Skin epidermis (tissue), 12 donors: ENCODE measurements around the gene DCDC2C.

Experiments
- H3K27ac ChIP-seq, 21 experiments: fragments of 200-600 bp; sonication (generic) in 11 of 21; one replicate each; pipeline ENCODE4 v1.5.0; 2020; ENCODE audit warnings: mild to moderate bottlenecking in 3 of 21, inconsistent platforms in 2 of 21, moderate library complexity in 2 of 21
- H3K4me3 ChIP-seq, 7 experiments: fragments of 200-600 bp; sonication (generic) in 2 of 7; one replicate each; pipeline ENCODE4 v1.5.0; 2020; ENCODE audit warnings: inconsistent platforms in 2 of 7, mild to moderate bottlenecking in 2 of 7, moderate library complexity in 1 of 7

DCDC2C gene

GRCh38 chr2:3741396-3741795, 38.0 kb downstream of the DCDC2C start:
- Histone ChIP-seq H3K27ac (no peak overlapping the region), H3K4me3 (no peak overlapping the region)

- H3K4me3 ChIP-seq, result no peak overlapping the region
- H3K27ac ChIP-seq, result no peak overlapping the region
These were observed 38.7 kb downstream of the DCDC2C start for GRCh38 chr2:3741867-3742602.

GRCh38 chr2:3742743-3743508, 39.6 kb downstream of the DCDC2C start:
- Histone ChIP-seq H3K27ac (no peak overlapping the region), H3K4me3 (no peak overlapping the region)

GRCh38 chr2:3743951-3744555, 40.7 kb downstream of the DCDC2C start:
- H3K4me3 ChIP-seq, result no peak overlapping the region
- H3K27ac ChIP-seq, result no peak overlapping the region

GRCh38 chr2:3745920-3746319, 42.5 kb downstream of the DCDC2C start:
- Histone ChIP-seq H3K27ac (no peak overlapping the region), H3K4me3 (no peak overlapping the region)

GRCh38 chr2:3747032-3747654, 43.8 kb downstream of the DCDC2C start:
- H3K4me3 ChIP-seq, result no peak overlapping the region
- no peak overlapping the region for H3K27ac ChIP-seq

GRCh38 chr2:3747826-3748225, 44.5 kb downstream of the DCDC2C start:
- H3K27ac ChIP-seq, result no peak overlapping the region

GRCh38 chr2:3749201-3749600, 45.8 kb downstream of the DCDC2C start:
- H3K4me3 ChIP-seq, result no peak overlapping the region

More at GRCh38 chr2:3747826-3748225, 44.5 kb downstream of the DCDC2C start:
- H3K4me3 ChIP-seq, result no peak overlapping the region

GRCh38 chr2:3751251-3751650, 47.9 kb downstream of the DCDC2C start:
- Histone ChIP-seq H3K27ac (no peak overlapping the region), H3K4me3 (no peak overlapping the region)

More at GRCh38 chr2:3749201-3749600, 45.8 kb downstream of the DCDC2C start:
- H3K27ac ChIP-seq, result no peak overlapping the region

- no peak overlapping the region for H3K27ac ChIP-seq
- no peak overlapping the region for H3K4me3 ChIP-seq
These were observed 48.4 kb downstream of the DCDC2C start for GRCh38 chr2:3751806-3752205.

- H3K27ac ChIP-seq, result no peak overlapping the region
- no peak overlapping the region for H3K4me3 ChIP-seq
These were observed 49.0 kb downstream of the DCDC2C start for GRCh38 chr2:3752376-3752775.

GRCh38 chr2:3753561-3753960, 50.2 kb downstream of the DCDC2C start:
- Histone ChIP-seq H3K27ac (no peak overlapping the region), H3K4me3 (no peak overlapping the region)

- H3K27ac ChIP-seq, result no peak overlapping the region
- no peak overlapping the region for H3K4me3 ChIP-seq
These were observed 50.9 kb downstream of the DCDC2C start for GRCh38 chr2:3754280-3754679.

- no peak overlapping the region for H3K27ac ChIP-seq
- H3K4me3 ChIP-seq, result no peak overlapping the region
These were observed 51.4 kb downstream of the DCDC2C start for GRCh38 chr2:3754795-3755194.

- Histone ChIP-seq H3K27ac (no peak overlapping the region), H3K4me3 (no peak overlapping the region)
These were observed 51.9 kb downstream of the DCDC2C start for GRCh38 chr2:3755277-3755676.

- no peak overlapping the region for H3K4me3 ChIP-seq
- H3K27ac ChIP-seq, result no peak overlapping the region
These were observed 52.9 kb downstream of the DCDC2C start for GRCh38 chr2:3756306-3756705.

GRCh38 chr2:3758906-3759305, 55.5 kb downstream of the DCDC2C start:
- no peak overlapping the region for H3K27ac ChIP-seq
- no peak overlapping the region for H3K4me3 ChIP-seq

- H3K4me3 ChIP-seq, result no peak overlapping the region
These were observed 56.0 kb downstream of the DCDC2C start for GRCh38 chr2:3759331-3759730.

GRCh38 chr2:3759761-3760160, 56.4 kb downstream of the DCDC2C start:
- H3K27ac ChIP-seq, result no peak overlapping the region
- H3K4me3 ChIP-seq, result no peak overlapping the region

More at GRCh38 chr2:3759331-3759730, 56.0 kb downstream of the DCDC2C start:
- H3K27ac ChIP-seq, result no peak overlapping the region

- Histone ChIP-seq H3K27ac (no peak overlapping the region), H3K4me3 (no peak overlapping the region)
These were observed 57.9 kb downstream of the DCDC2C start for GRCh38 chr2:3761272-3761671.
